Keratinocyte (primary cell): ENCODE measurements around the gene KLHL3. TPM values are rescaled to one million over a fixed set of nuclear protein-coding genes. Genes with fewer than 3 reads are reported as not detected.
"Not testable (repeated sequence)": the region's sequence is repeated elsewhere in the genome, so short reads cannot be mapped to it uniquely, and the experiment has no call there.

ENCODE experiments used
- DNase-seq: peaks from one replicate; pipeline ENCODE4 v3.0.0-alpha.2; 2011; ENCODE audit warnings: low read depth, missing footprints, low spot score
- FAIRE-seq: peaks from 2 replicates; lab custom pipeline; 2011; peaks lifted over from hg19 to GRCh38; lab: Jason Lieb, UNC
- H2AFZ ChIP-seq: 2 replicates; pipeline ENCODE4 v1.6.0; 2012; ENCODE audit warnings: low read length, control low read depth, inconsistent platforms; ENCODE audit not compliant: control insufficient read depth
- H3K27ac ChIP-seq: 2 replicates; pipeline ENCODE4 v1.5.1; 2011; ENCODE audit warnings: low read length; ENCODE audit not compliant: control insufficient read depth, insufficient read depth
- H3K27me3 ChIP-seq: 3 replicates; pipeline ENCODE4 v1.6.0; 2011; ENCODE audit warnings: low read length; ENCODE audit not compliant: control insufficient read depth, insufficient read depth; ENCODE audit errors: extremely low read depth
- H3K36me3 ChIP-seq, 2 experiments: 2 replicates in 1 of 2; 3 replicates in 1 of 2; pipeline ENCODE4 v1.5.1; 2011; ENCODE audit warnings: low read length in 2 of 2, mild to moderate bottlenecking in 1 of 2; ENCODE audit not compliant: control insufficient read depth in 2 of 2, insufficient read depth in 2 of 2; ENCODE audit errors: extremely low read depth in 1 of 2
- H3K4me1 ChIP-seq: 3 replicates; pipeline ENCODE4 v1.5.1; 2011; ENCODE audit warnings: low read length; ENCODE audit not compliant: control insufficient read depth, insufficient read depth; ENCODE audit errors: extremely low read depth
- H3K4me2 ChIP-seq: 3 replicates; pipeline ENCODE4 v1.6.0; 2011; ENCODE audit warnings: low read depth, low read length; ENCODE audit not compliant: control insufficient read depth, insufficient read depth; ENCODE audit errors: extremely low read depth
- H3K4me3 ChIP-seq, 3 experiments: fragments of 200-600 bp in 1 of 3; sonication (generic) in 1 of 3; 2 replicates in 2 of 3; 3 replicates in 1 of 3; pipeline ENCODE4 v1.5.1; 2011 to 2016; ENCODE audit warnings: low read length in 3 of 3, mild to moderate bottlenecking in 3 of 3, control low read depth in 2 of 3, inconsistent platforms in 1 of 3, low read depth in 1 of 3, mixed read lengths in 1 of 3, mixed run types in 1 of 3, moderate library complexity in 1 of 3; ENCODE audit not compliant: control insufficient read depth in 2 of 3, insufficient read depth in 2 of 3; ENCODE audit errors: extremely low read depth in 1 of 3
- H3K79me2 ChIP-seq: 2 replicates; pipeline ENCODE4 v1.6.0; 2012; ENCODE audit warnings: low read length; ENCODE audit not compliant: control insufficient read depth, insufficient read depth
- H3K9ac ChIP-seq: 3 replicates; pipeline ENCODE4 v1.6.0; 2011; ENCODE audit warnings: low read length; ENCODE audit not compliant: control insufficient read depth, insufficient read depth; ENCODE audit errors: extremely low read depth
- H3K9me1 ChIP-seq: 3 replicates; pipeline ENCODE4 v1.6.0; 2011; ENCODE audit warnings: low read length; ENCODE audit not compliant: control insufficient read depth, insufficient read depth; ENCODE audit errors: extremely low read depth
- H3K9me3 ChIP-seq: 2 replicates; pipeline ENCODE4 v1.5.1; 2012; ENCODE audit warnings: low read depth, low read length; ENCODE audit not compliant: control insufficient read depth
- H4K20me1 ChIP-seq: 3 replicates; pipeline ENCODE4 v1.6.0; 2011; ENCODE audit warnings: low read length; ENCODE audit not compliant: control insufficient read depth, insufficient read depth; ENCODE audit errors: extremely low read depth
- CTCF ChIP-seq, 3 experiments: IDR thresholded peaks in 1 of 3; conservative IDR thresholded peaks in 1 of 3; optimal IDR thresholded peaks in 1 of 3; 2 replicates in 2 of 3; 3 replicates in 1 of 3; pipeline versions ENCODE3 to v1.5.1; 2011; ENCODE audit warnings: low read length in 3 of 3, mild to moderate bottlenecking in 3 of 3, moderate library complexity in 2 of 3, control low read depth in 1 of 3, inconsistent platforms in 1 of 3; ENCODE audit not compliant: insufficient read depth in 2 of 3; ENCODE audit errors: extremely low read depth in 1 of 3
- EZH2 ChIP-seq: IDR thresholded peaks from one replicate; pipeline ENCODE4 v1.6.1; 2012; ENCODE audit warnings: inconsistent platforms, mild to moderate bottlenecking, low read length, moderate library complexity
- dilution Hi-C: fragments of 300-500 bp; cut with MboI; formaldehyde crosslinking; loops from one replicate; pipeline ENCODE4 v1.7.0; 2020; ENCODE audit warnings: low sequenced_read_pairs; ENCODE audit not compliant: extremely low pct_ligation_motif_present
- polyA plus RNA-seq, 5 experiments: library from polyadenylated mRNA; depleted of rRNA in 3 of 5; stranded (reverse) in 3 of 5; stranded (forward) in 1 of 5; unstranded in 1 of 5; fragments of >200 nt; gene quantifications; 1 replicate in 1 of 5; 2 replicates in 3 of 5; 3 replicates in 1 of 5; pipeline versions ENCODE4 v1.2.1 to v1.2.3, GENCODE V29; 2011 to 2012; ENCODE audit warnings: missing spikeins in 2 of 5, low read depth in 1 of 5, low replicate concordance in 1 of 5

KLHL3 gene
- polyA plus RNA-seq, 1 donor (not counting 4 experiments of a cell fraction or from before 2014, with no cell fraction given), result 2.5 TPM

GRCh38 chr5:137647401-137647800 is 88.5 kb downstream of the KLHL3 start:
- no peak overlapping the region for H3K4me3 ChIP-seq
- FAIRE-seq, result no peak
- H3K27ac ChIP-seq, result no peak overlapping the region
- H3K9me3 ChIP-seq, result no peaks in the 10 kb centered on the region
- no peak overlapping the region for H3K9ac ChIP-seq
- H4K20me1 ChIP-seq, result no peaks in the 10 kb centered on the region
- no peaks in the 10 kb centered on the region for H3K79me2 ChIP-seq
- peaks cover 2% of the 10 kb centered on the region for H3K9me1 ChIP-seq
- no peaks in the 10 kb centered on the region for H3K27me3 ChIP-seq
- H3K4me1 ChIP-seq, result peaks cover 2% of the 10 kb centered on the region
- TF ChIP-seq EZH2 (no peak), CTCF (optimal IDR thresholded peaks at IDR 0.05 in 1 of 3, IDR thresholded peaks at IDR 0.05 in 1 of 3, conservative IDR thresholded peaks at IDR 0.05 in 1 of 3; ENCODE audit: extremely low read depth in 1 of 3, insufficient read depth in 2 of 3, low read length in 3 of 3) (no peak)
- H3K36me3 ChIP-seq, result peaks cover 0 to 3% of the 10 kb centered on the region in 2 experiments
- no peak overlapping the region for H3K4me2 ChIP-seq
- dilution Hi-C loops, result no loop called here
- DNase-seq, result no peak
- H2AFZ ChIP-seq, result no peak overlapping the region

- Histone ChIP-seq H3K4me3 (no peak overlapping the region), H3K4me1 (peaks cover 2% of the 10 kb centered on the region), H3K27me3 (no peaks in the 10 kb centered on the region), H2AFZ (no peak overlapping the region), H3K79me2 (no peaks in the 10 kb centered on the region), H4K20me1 (no peaks in the 10 kb centered on the region), H3K36me3 (peaks cover 0 to 3% of the 10 kb centered on the region in 2 experiments), H3K9ac (no peak overlapping the region), H3K9me1 (peaks cover 2% of the 10 kb centered on the region), H3K27ac (no peak overlapping the region), H3K9me3 (no peaks in the 10 kb centered on the region), H3K4me2 (no peak overlapping the region)
- FAIRE-seq, result no peak
- TF ChIP-seq EZH2 (no peak), CTCF (optimal IDR thresholded peaks at IDR 0.05 in 1 of 3, IDR thresholded peaks at IDR 0.05 in 1 of 3, conservative IDR thresholded peaks at IDR 0.05 in 1 of 3; ENCODE audit: extremely low read depth in 1 of 3, insufficient read depth in 2 of 3, low read length in 3 of 3) (no peak)
- DNase-seq, result no peak
- dilution Hi-C loops, result no loop called here
Measured at GRCh38 chr5:137646761-137647160, 89.1 kb downstream of the KLHL3 start.

- H3K4me1 ChIP-seq, H3K9me3 ChIP-seq, H3K9me1 ChIP-seq, H2AFZ ChIP-seq, H3K4me2 ChIP-seq, H3K27me3 ChIP-seq, FAIRE-seq, H3K36me3 ChIP-seq, H3K79me2 ChIP-seq, DNase-seq, H4K20me1 ChIP-seq, H3K9ac ChIP-seq, H3K27ac ChIP-seq, H3K4me3 ChIP-seq, dilution Hi-C loops: not testable (repeated sequence)
Measured at GRCh38 chr5:137643081-137643480, 92.8 kb downstream of the KLHL3 start.
